ENCODE results near the gene CALCOCO1.

The CALCOCO1 gene

GRCh38 chr12:53659571-53659981 is 67.7 kb downstream of the CALCOCO1 start:
- no peak for DNase-seq (ENCODE audit: low read depth)

- no peak for DNase-seq (ENCODE audit: low read depth)
Measured at GRCh38 chr12:53659011-53659551, 68.2 kb downstream of the CALCOCO1 start.
